ENCODE data around the gene USH2A.

DNA sequence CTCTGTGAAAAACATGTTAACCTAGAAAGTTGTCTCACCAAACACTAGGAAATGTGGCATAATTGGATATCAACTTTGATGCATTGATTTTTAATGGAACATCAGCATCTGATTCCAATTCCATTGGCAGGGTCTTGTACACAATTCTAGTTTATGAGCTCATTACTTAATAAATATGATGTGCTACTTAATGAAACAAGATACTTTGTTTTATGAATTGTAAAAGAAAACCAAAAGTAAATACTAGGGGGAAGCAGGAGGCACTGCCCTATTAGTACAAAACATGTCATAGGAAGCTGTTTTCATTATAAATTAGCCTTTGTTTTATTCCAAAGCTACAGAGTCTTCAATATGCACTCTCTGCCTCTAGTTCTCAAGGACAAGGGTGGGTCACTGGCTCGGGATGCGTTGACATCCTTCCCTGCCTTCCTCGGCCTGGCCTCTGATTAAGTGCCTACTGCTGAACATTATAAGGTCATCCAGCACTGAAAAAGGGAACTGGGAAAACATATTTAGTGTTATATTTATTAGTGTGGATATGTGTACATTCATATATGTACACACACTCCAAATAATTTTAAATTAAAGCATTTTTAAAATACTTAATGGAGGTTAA, 185.2 kb downstream of the USH2A start:
- TF ChIP-seq, protein P1, sequence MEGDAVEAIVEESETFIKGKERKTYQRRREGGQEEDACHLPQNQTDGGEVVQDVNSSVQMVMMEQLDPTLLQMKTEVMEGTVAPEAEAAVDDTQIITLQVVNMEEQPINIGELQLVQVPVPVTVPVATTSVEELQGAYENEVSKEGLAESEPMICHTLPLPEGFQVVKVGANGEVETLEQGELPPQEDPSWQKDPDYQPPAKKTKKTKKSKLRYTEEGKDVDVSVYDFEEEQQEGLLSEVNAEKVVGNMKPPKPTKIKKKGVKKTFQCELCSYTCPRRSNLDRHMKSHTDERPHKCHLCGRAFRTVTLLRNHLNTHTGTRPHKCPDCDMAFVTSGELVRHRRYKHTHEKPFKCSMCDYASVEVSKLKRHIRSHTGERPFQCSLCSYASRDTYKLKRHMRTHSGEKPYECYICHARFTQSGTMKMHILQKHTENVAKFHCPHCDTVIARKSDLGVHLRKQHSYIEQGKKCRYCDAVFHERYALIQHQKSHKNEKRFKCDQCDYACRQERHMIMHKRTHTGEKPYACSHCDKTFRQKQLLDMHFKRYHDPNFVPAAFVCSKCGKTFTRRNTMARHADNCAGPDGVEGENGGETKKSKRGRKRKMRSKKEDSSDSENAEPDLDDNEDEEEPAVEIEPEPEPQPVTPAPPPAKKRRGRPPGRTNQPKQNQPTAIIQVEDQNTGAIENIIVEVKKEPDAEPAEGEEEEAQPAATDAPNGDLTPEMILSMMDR (IDR thresholded peaks at IDR 0.05), result no peak
- no peak for TF ChIP-seq EZH2 (IDR thresholded peaks at IDR 0.05)
